ENCODE results near the gene ADAMTS18. TPM values are rescaled to one million over a fixed set of nuclear protein-coding genes. Genes with fewer than 3 reads are reported as not detected.

The ADAMTS18 gene
- polyA plus RNA-seq, 1 of the 3 experiments (the other 2 are of a cell fraction) = under 0.01 TPM

GRCh38 chr16:77289331-77289809, 145.5 kb downstream of the ADAMTS18 start:
- H3K9me3 ChIP-seq = no peaks in the 10 kb centered on the region
- peak overlapping the region; percentile 39; the same call in 1 of the 2 replicates for H3K4me2 ChIP-seq
- H3K36me3 ChIP-seq (replicated peaks in 1 of 2; ENCODE audit: control insufficient read depth in 1 of 2, insufficient read depth in 2 of 2, low read length in 1 of 2) = no peaks in the 10 kb centered on the region
- peaks cover 5 to 12% of the 10 kb centered on the region in 2 experiments; a peak in 3 of 4 replicates for H3K4me1 ChIP-seq (ENCODE audit: control insufficient read depth in 1 of 2, insufficient read depth in 2 of 2, low read depth in 1 of 2, low read length in 1 of 2)
- DNase-seq = peak; percentile 15
- H3F3A ChIP-seq (replicated peaks; ENCODE audit: insufficient read depth) = peaks cover 20% of the 10 kb centered on the region
- 0 out of 2 replicates have a peak, but pooled peaks have one; percentile 17 for TF ChIP-seq NFIC (IDR thresholded peaks at IDR 0.05; ENCODE audit: borderline replicate concordance)
- TF ChIP-seq USF1 (IDR thresholded peaks at IDR 0.05; ENCODE audit: borderline replicate concordance, low read depth) = peak; percentile 25; the same call in 1 of the 2 replicates
- peak; percentile 72 for TF ChIP-seq PBX3 (IDR thresholded peaks at IDR 0.05)
- no peak for TF ChIP-seq MXI1 (IDR thresholded peaks at IDR 0.05; ENCODE audit: low read depth, low read length)
- peak; percentile 59 for TF ChIP-seq GATA2 (CRISPR knock-in tag; IDR thresholded peaks at IDR 0.05)
- TF ChIP-seq RCOR1 (IDR thresholded peaks at IDR 0.05; ENCODE audit: low read length) = peak; percentile 47; the same call in 1 of the 2 replicates
- no peak for TF ChIP-seq USF2 (IDR thresholded peaks at IDR 0.05; ENCODE audit: borderline replicate concordance, low read depth, low read length)
- TF ChIP-seq TCF12 (IDR thresholded peaks at IDR 0.05) = peak; percentile 93
- TF ChIP-seq SMC3 (IDR thresholded peaks at IDR 0.05; ENCODE audit: low read depth, low read length) = no peak
- TF ChIP-seq EP300 (IDR thresholded peaks at IDR 0.05; ENCODE audit: borderline replicate concordance in 1 of 2, low read depth in 1 of 2, low read length in 1 of 2) = peak in 1 of 2 experiments; percentile 75; a peak in 1 of 4 replicates
- TF ChIP-seq JUND (IDR thresholded peaks at IDR 0.05) = peak; percentile 53; the same call in 1 of the 2 replicates
- peak; percentile 57 for TF ChIP-seq MAX (IDR thresholded peaks at IDR 0.05; ENCODE audit: low read depth)
- TF ChIP-seq NRF1 (IDR thresholded peaks at IDR 0.05; ENCODE audit: low read depth, low read length) = no peak
- peak; percentile 33; the same call in 1 of the 2 replicates for TF ChIP-seq POLR2AphosphoS5 (IDR thresholded peaks at IDR 0.05; ENCODE audit: low read depth, low read length)
- peak; percentile 56; the same call in 1 of the 2 replicates for TF ChIP-seq FOSL2 (IDR thresholded peaks at IDR 0.05; ENCODE audit: borderline replicate concordance, low read depth)
- peak; percentile 48; the same call in 1 of the 2 replicates for TF ChIP-seq TEAD4 (IDR thresholded peaks at IDR 0.05; ENCODE audit: borderline replicate concordance, insufficient read depth)
- peak; percentile 9; the same call in 1 of the 2 replicates for TF ChIP-seq SIN3A (IDR thresholded peaks at IDR 0.05; ENCODE audit: borderline replicate concordance, low read depth, low read length)
- peak; percentile 37; the same call in 1 of the 2 replicates for TF ChIP-seq RXRA (IDR thresholded peaks at IDR 0.05; ENCODE audit: borderline replicate concordance, low read depth)
- H4K20me1 ChIP-seq (ENCODE audit: insufficient read depth) = no peaks in the 10 kb centered on the region
- H3K27me3 ChIP-seq (ENCODE audit: insufficient read depth) = no peaks in the 10 kb centered on the region
- WGBS (ENCODE audit: low lambda C conversion rate) = 0% methylated on average over 2 of the region's 2 CpGs
- H3K27ac ChIP-seq (ENCODE audit: low read depth in 2 of 2, low read length in 1 of 2) = peak overlapping the region in 1 of 2 experiments; percentile 61; a peak in 2 of 4 replicates
- no peak overlapping the region for H3K4me3 ChIP-seq (ENCODE audit: low read depth in 2 of 2, low read length in 1 of 2)
- ChIA-PET POLR2A (no interaction called here), CTCF (interaction anchor here (2.1 kb wide), 1 partner anchor 53 kb away, joined by 6 read pairs; no protein-coding TSS in a partner anchor)
- no peaks in the 10 kb centered on the region for H3K9me2 ChIP-seq
- H3K79me2 ChIP-seq (ENCODE audit: insufficient read depth) = no peaks in the 10 kb centered on the region
- no peak overlapping the region for H2AFZ ChIP-seq (ENCODE audit: low read depth)
- no peak overlapping the region for H3K9ac ChIP-seq
